HG03060 (cell line): Measurements from ENCODE around the gene MCF2L2.
"Not testable (repeated sequence)": the region's sequence is repeated elsewhere in the genome, so short reads cannot be mapped to it uniquely, and the experiment has no call there.

Experiments used
- ATAC-seq: cut with Tn5 transposase; IDR thresholded peaks from one replicate; pipeline ENCODE4 v1.9.1; 2021; ENCODE audit warnings: low read depth, moderate number of reproducible peaks; ENCODE audit not compliant: unreplicated experiment

Gene MCF2L2

DNA sequence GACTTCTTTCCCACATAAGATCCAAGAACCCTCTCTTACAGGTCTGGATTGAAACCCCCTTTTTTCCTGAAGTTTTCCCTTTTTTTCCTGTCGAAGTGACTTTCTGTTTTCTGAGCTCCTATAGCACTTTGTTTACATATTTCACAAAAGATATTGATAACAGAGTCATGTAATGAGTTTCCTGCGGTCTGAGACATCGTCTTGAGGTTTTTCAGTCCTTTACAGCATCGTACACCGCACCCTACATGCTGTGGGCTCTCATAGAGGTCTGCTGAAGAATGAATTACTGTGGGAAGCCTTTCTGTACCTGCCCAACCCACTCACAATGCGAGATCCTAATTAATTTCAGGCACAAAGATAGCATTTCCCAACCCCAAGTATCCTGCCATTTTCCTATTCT is 53.1 kb downstream of the MCF2L2 start:
- no peak for ATAC-seq

- ATAC-seq, result no peak
Measured at GRCh38 chr3:183372911-183373310, 55.5 kb downstream of the MCF2L2 start.

GRCh38 chr3:183371600-183371968 is 56.8 kb downstream of the MCF2L2 start:
- ATAC-seq, result not testable (repeated sequence)

GRCh38 chr3:183370391-183370790 is 58.0 kb downstream of the MCF2L2 start:
- no peak for ATAC-seq

- ATAC-seq, result no peak
Measured at GRCh38 chr3:183369627-183370026, 58.8 kb downstream of the MCF2L2 start.

GRCh38 chr3:183369117-183369516 is 59.3 kb downstream of the MCF2L2 start:
- no peak for ATAC-seq

DNA sequence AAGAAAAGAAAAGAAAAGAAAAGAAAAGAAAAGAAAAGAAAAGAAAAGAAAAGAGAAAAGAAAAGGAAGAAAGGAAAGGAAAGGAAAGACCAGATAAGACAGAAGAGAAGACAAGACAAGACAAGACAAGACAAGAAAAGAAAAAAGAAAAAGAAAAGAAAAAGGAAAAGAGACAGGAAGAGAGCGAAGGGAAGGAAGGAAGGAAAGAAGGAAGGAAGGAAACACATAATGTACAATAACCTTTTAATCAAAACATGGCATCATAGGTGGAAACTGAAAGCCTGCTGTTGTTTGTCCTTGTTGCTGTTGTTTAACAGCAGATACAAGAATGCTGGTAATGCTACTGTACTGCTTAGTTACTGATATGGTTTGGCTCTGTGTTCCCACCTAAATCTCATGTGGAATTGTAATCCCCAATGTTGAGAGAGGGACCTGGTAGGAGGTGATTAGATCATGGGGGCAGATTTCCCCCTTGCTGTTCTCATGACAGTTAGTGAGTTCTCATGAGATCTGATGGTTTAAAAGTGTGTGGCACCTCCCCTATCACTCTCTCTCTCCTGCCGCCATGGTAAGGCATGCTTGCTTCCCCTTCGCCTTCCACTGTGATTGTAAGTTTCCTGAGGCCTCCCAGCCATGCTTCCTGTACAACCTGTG is 67.3 kb downstream of the MCF2L2 start:
- ATAC-seq, result no peak

GRCh38 chr3:183359036-183359435 is 69.4 kb downstream of the MCF2L2 start:
- ATAC-seq, result no peak

GRCh38 chr3:183357564-183358079 is 70.8 kb downstream of the MCF2L2 start:
- no peak for ATAC-seq

- ATAC-seq, result no peak
Measured at GRCh38 chr3:183356920-183357319, 71.5 kb downstream of the MCF2L2 start.

GRCh38 chr3:183354874-183355273 is 73.5 kb downstream of the MCF2L2 start:
- ATAC-seq, result no peak

DNA sequence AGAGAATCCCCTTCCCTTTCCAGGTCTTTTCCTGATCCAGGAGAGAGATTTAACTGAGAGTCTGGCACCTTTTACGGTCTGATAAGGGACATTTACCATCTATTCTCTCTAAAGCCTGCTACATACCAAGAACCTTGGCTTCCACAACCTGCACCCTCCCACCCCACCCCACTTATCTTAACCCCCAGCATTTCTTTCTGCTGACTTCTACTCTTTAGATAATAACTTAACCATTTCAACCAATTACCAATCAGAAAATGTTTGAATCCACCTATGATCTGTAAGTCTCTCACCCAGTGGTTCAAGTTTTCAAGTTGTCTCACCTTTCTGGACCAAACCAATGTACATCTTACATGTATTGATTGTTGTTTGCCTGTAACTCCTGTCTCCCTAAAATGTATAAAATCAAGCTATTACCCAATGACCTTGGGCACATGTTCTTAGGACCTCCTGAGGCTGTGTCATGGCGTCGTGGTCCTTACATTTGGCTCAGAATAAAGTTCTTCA is 74.0 kb downstream of the MCF2L2 start:
- ATAC-seq, result no peak

DNA sequence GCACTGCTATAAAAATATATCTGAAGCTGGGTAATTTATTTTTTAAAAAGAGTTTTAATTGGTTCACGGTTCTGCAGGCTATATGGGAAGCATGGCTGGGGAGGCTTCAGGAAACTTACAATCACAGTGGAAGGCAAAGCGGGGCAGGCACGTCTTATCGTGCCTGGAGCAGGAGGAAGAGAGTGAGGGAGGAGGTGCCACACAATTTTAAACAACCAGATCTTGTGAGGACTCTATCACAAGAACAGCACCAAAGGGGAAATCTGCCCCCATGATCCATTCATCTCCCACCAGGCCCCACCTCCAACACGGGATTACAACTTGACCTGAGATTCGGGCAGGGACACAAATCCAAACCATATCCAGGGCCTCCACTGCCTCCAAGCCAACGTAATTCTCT is 75.0 kb downstream of the MCF2L2 start:
- no peak for ATAC-seq

DNA sequence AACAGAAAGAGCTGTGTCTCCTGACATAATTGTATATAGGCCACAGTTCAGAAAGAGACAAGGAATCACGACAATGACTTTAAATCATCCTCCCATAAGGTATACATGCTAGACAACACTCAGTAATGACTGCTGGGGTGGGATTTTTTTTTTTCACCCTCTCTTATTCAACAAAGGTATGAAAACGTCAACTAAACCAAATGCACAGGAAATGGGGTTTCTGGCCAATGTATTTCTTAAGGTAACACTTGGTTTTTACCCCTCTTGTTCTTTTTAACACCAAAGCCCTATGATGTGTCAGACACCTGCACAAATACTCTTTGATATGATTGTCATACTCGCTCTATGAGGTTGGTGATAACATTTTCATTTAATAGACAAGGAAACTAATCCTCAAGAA is 78.3 kb downstream of the MCF2L2 start:
- ATAC-seq, result no peak

DNA sequence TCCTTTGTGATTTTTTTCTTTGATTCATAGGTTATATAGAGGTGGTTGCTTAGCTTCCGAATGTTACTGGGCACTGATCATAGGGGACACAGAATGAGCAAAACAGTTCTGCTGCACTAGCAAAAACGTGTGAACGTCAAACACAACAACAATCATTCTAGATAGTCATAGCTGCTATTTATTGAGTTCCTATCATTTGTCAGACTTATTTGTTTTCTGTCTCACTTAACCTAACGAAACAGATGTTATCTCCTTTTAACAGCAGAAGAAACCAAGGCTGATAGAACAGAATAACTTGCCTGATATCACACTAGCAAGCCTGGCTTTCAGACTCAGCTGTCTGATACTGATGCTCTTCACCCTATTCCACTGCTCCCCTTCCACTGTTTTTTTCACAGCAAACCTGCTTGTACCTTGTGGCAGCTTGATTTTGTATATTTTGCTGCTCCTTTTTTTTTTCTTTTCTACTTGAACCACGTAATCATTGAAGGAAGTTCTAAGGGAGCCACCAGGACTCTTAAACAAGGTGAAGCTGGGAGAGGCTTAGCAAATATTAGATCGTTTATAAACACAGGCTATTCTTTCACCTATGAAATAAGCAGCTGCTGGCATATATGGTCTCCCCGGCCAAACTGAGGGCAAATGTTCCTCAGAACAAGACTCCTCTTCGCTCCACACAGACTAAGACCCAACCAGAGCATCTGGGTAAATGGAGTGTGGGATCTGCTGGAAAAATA is 78.8 kb downstream of the MCF2L2 start:
- no peak for ATAC-seq

DNA sequence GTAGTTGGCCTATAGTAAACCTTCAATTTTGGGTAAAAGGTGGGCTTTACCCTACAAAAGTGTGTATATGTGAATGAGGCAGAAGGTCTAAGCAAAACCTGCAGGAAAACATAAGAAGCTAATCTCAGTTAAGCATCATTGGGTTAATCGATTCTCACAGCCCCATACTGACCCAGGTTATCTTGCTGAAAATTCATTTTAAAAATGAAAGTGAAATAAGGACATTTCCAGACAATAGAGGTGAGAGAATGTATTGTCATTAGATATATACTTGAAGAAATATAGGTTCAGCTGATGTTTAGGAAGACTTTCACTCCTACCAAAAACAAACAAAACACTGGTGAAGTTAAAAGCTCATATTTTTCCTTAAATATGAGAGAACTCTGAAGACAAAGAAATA is 85.6 kb downstream of the MCF2L2 start:
- ATAC-seq, result no peak

DNA sequence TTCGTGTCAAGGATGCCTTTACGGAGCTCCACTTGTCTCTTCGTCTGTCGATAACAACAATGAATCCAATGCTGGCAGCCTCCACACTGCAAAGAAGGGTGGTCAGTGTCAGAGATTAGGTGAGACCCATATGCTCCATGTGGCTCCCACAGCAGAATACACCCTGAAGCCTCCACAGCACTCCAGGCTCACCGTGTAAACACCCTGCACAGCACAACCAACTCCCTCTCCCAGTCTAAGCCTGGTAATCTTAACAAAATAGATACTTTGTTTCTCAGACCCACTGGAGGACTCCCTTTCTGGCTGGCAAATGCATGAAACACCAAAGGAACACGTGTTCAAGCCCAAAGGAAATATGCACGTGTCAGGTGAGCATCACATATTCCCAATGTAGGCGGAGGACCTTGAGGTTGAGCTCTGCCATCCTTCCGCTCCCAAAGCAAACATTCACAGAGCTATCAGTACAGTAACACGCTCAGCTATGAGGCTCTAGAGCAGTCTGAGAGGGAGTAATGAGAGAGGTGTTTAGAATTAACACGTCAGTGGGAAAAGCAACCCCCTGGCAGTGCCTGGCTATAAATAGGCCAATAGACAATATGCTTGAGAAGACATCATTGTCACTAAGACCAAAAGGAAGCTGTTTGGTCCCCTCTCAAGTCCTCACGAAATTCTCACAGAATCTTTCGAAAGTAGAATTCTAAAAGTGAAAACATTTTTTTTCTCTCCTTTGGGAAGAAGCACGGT is 86.7 kb downstream of the MCF2L2 start:
- ATAC-seq, result no peak

DNA sequence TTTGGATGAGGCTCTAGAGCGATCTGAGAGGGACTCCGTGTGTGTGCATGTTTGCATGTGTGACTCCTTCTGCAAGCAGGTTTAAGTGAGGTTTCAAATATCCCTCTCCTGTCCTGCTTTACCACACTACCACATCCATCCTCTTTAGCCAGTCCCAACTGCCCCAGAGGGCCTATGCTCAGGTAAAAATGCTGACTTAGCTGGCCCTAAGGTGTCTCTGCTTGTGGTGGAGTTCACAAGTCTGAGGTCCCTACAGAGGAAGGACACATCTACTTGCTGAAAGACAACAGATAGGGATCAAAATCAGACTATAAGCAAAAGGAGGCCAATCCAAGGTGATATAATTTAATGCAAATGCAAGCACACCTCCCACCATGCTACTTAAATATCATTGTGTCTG is 88.2 kb downstream of the MCF2L2 start:
- no peak for ATAC-seq

DNA sequence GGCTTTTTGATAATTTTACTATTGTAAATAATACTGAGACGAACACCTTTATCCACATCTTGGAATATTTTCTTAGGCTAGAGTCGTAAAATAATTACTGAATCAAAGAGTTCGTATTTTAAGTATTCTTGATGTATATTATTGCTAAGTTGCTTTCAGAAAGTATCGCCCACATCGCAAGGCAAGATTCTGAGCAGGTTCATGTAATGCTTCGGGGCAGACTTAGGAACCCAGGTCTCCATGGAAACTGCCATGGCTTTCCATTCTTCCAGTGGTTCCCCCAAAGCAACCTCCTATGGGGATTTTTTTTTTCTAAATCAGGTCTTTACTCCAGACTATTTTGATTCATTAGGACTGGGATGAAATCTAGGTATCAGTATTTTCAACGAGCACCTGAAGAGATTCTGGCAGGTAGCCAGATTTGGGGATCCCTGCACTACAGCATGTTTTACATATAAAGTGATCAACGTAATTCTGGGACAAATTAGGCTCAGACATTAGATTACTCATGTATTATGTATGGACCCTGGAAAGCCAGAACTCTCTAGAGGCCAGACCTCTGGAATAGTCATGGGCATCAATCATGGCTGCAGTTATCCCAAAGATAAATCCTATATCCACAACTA is 88.8 kb downstream of the MCF2L2 start:
- no peak for ATAC-seq

- ATAC-seq, result no peak
Measured at GRCh38 chr3:183338520-183338919, 89.9 kb downstream of the MCF2L2 start.

- no peak for ATAC-seq
Measured at GRCh38 chr3:183332487-183332886, 95.9 kb downstream of the MCF2L2 start.
